ENCODE results near the gene ZBTB7B. TPM values are rescaled to one million over a fixed set of nuclear protein-coding genes. Genes with fewer than 3 reads are reported as not detected.

ZBTB7B gene
- polyA plus RNA-seq, 3 donors = 6.3 to 149 (median 9.6) TPM

- Histone ChIP-seq H3K27me3 (ENCODE audit: control insufficient read depth in 2 of 2, insufficient read depth in 2 of 2, low read length in 2 of 2) (no peaks in the 10 kb centered on the region), H3K9me3 (replicated peaks in 1 of 2; ENCODE audit: control insufficient read depth in 1 of 2, insufficient read depth in 1 of 2, low read length in 2 of 2) (no peaks in the 10 kb centered on the region), H3K36me3 (replicated peaks in 1 of 2; ENCODE audit: control insufficient read depth in 1 of 2, insufficient read depth in 2 of 2, low read length in 2 of 2) (no peaks in the 10 kb centered on the region), H3K4me2 (replicated peaks; ENCODE audit: extremely low read depth, low read length, poor library complexity, severe bottlenecking) (no peak overlapping the region), H3K27ac (ENCODE audit: low read depth in 1 of 2, low read length in 2 of 2) (no peak overlapping the region), H2AFZ (ENCODE audit: insufficient read depth, low read depth, low read length, poor library complexity, severe bottlenecking) (no peak overlapping the region), H4K20me1 (ENCODE audit: insufficient read depth, low read length) (no peaks in the 10 kb centered on the region), H3K4me3 (replicated peaks in 1 of 3; ENCODE audit: low read depth in 2 of 3, low read length in 3 of 3) (no peak overlapping the region), H3K79me2 (ENCODE audit: insufficient read depth, low read length) (no peaks in the 10 kb centered on the region), H3K9ac (ENCODE audit: insufficient read depth, low read length, poor library complexity, severe bottlenecking) (no peak overlapping the region), H3K4me1 (ENCODE audit: control insufficient read depth in 1 of 2, insufficient read depth in 2 of 2, low read length in 2 of 2) (peaks cover 26 to 28% of the 10 kb centered on the region in 2 donors)
- 98% methylated on average over 5 of the region's 6 CpGs for WGBS (ENCODE audit: insufficient coverage)
- H3K27ac Mint-ChIP-seq = peak overlapping the region in 1 of 7 donors; percentile 50
- no peaks in the 10 kb centered on the region for H3K36me3 Mint-ChIP-seq
- TF ChIP-seq, protein P1, sequence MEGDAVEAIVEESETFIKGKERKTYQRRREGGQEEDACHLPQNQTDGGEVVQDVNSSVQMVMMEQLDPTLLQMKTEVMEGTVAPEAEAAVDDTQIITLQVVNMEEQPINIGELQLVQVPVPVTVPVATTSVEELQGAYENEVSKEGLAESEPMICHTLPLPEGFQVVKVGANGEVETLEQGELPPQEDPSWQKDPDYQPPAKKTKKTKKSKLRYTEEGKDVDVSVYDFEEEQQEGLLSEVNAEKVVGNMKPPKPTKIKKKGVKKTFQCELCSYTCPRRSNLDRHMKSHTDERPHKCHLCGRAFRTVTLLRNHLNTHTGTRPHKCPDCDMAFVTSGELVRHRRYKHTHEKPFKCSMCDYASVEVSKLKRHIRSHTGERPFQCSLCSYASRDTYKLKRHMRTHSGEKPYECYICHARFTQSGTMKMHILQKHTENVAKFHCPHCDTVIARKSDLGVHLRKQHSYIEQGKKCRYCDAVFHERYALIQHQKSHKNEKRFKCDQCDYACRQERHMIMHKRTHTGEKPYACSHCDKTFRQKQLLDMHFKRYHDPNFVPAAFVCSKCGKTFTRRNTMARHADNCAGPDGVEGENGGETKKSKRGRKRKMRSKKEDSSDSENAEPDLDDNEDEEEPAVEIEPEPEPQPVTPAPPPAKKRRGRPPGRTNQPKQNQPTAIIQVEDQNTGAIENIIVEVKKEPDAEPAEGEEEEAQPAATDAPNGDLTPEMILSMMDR (IDR thresholded peaks at IDR 0.05) = no peak
- H3K4me1 Mint-ChIP-seq = peaks cover 31% of the 10 kb centered on the region
- intact Hi-C loops (cut with micrococcal nuclease) = no loop called here
- H3K27me3 Mint-ChIP-seq (ENCODE audit: low read depth in 3 of 3) = peaks cover 10 to 20% (median 12%) of the 10 kb centered on the region in 3 donors
- peak overlapping the region in 1 of 2 donors; percentile 14 for H3K4me3 Mint-ChIP-seq
- peaks cover 0 to 3% (median 0%) of the 10 kb centered on the region in 7 donors for H3K9me3 Mint-ChIP-seq
- DNase-seq = no peak
Measured at GRCh38 chr1:155037851-155038441, 35.3 kb downstream of the ZBTB7B start.

DNA sequence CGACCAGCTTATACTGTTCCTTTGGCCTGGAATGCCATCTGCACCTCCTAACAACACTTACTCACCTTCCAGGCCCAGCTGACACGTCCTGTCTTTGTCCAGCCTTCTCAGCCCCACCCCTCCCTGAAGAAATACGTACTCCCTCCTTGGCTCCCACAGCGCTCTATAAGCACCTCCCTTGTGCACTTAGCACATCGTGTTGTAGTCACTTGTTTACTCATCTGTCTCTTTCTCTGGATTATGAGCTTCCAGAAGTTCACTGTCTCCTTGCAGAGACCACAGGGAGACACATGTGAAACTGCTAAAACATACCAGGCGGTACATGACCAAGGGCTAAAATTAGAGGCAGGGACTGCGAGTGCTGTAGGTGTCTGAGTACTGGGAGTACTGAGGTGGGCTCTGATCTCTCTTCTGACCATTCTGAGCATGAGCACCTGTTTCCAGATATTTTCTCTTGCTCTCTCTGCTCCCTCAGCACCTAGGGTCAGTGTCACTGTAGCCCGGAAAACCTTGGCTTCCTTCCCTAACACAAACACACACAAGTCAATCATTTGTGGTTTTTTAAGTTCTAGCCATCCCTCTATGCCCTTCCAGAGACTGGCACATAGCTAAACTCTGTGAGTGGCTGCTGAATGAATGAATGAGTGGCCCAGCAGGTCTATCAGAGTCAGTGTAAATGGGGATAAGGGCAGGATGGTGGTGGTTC, 36.2 kb downstream of the ZBTB7B start:
- H3K4me3 Mint-ChIP-seq = no peak overlapping the region
- no peaks in the 10 kb centered on the region for H3K36me3 Mint-ChIP-seq
- no peak overlapping the region for H2AFZ ChIP-seq (ENCODE audit: insufficient read depth, low read depth, low read length, poor library complexity, severe bottlenecking)
- no peaks in the 10 kb centered on the region for H3K9me3 ChIP-seq (replicated peaks in 1 of 2; ENCODE audit: control insufficient read depth in 1 of 2, insufficient read depth in 1 of 2, low read length in 2 of 2)
- no peak overlapping the region for H3K27ac ChIP-seq (ENCODE audit: low read depth in 1 of 2, low read length in 2 of 2)
- WGBS (ENCODE audit: insufficient coverage) = 44% methylated on average over 5 of the region's 8 CpGs
- H3K4me3 ChIP-seq (replicated peaks in 1 of 3; ENCODE audit: low read depth in 2 of 3, low read length in 3 of 3) = no peak overlapping the region
- DNase-seq = no peak
- peaks cover 0 to 3% (median 0%) of the 10 kb centered on the region in 7 donors for H3K9me3 Mint-ChIP-seq
- H3K27me3 Mint-ChIP-seq (ENCODE audit: low read depth in 3 of 3) = peaks cover 10 to 20% (median 13%) of the 10 kb centered on the region in 3 donors
- H3K36me3 ChIP-seq (replicated peaks in 1 of 2; ENCODE audit: control insufficient read depth in 1 of 2, insufficient read depth in 2 of 2, low read length in 2 of 2) = no peaks in the 10 kb centered on the region
- peaks cover 31% of the 10 kb centered on the region for H3K4me1 Mint-ChIP-seq
- H3K4me2 ChIP-seq (replicated peaks; ENCODE audit: extremely low read depth, low read length, poor library complexity, severe bottlenecking) = no peak overlapping the region
- TF ChIP-seq, protein P1 (IDR thresholded peaks at IDR 0.05) = no peak
- H3K4me1 ChIP-seq (ENCODE audit: control insufficient read depth in 1 of 2, insufficient read depth in 2 of 2, low read length in 2 of 2) = peaks cover 26 to 28% of the 10 kb centered on the region in 2 donors
- no peak overlapping the region for H3K27ac Mint-ChIP-seq
- intact Hi-C loops (cut with micrococcal nuclease) = no loop called here
- H3K27me3 ChIP-seq (ENCODE audit: control insufficient read depth in 2 of 2, insufficient read depth in 2 of 2, low read length in 2 of 2) = no peaks in the 10 kb centered on the region
- no peak overlapping the region for H3K9ac ChIP-seq (ENCODE audit: insufficient read depth, low read length, poor library complexity, severe bottlenecking)
- H3K79me2 ChIP-seq (ENCODE audit: insufficient read depth, low read length) = no peaks in the 10 kb centered on the region
- no peaks in the 10 kb centered on the region for H4K20me1 ChIP-seq (ENCODE audit: insufficient read depth, low read length)
